HG03460 (cell line): ENCODE data around the gene NPTXR.
"Not testable (repeated sequence)": the region's sequence is repeated elsewhere in the genome, so short reads cannot be mapped to it uniquely, and the experiment has no call there.

ENCODE experiments used
- ATAC-seq: cut with Tn5 transposase; IDR thresholded peaks from one replicate; pipeline ENCODE4 v1.9.1; 2021; ENCODE audit not compliant: unreplicated experiment

Gene NPTXR

DNA sequence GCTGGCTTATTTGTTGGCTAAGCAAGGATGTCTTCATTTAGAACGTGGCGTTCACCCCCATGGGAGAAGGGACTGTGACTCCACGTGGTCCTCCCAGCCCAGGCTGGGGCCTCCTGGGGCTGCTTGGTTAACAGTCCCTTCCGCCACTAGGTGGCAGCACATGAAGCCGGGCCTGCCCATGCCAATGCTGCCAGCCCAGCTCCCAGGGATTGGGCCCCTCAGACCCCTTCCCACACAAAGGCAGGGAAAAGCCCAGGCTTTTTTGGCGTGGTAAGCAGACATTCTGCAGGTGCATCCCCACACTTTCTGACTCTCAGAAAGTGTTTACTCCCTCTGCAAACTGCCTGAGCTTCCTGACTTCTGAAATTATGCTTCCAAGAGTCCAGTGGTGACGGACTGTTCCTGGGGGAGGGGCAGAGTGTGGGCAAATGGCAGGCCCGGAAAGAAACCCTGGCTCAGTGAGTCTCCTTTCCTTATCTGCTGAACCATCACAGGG lies 25.1 kb upstream of the NPTXR start:
- ATAC-seq: no peak

DNA sequence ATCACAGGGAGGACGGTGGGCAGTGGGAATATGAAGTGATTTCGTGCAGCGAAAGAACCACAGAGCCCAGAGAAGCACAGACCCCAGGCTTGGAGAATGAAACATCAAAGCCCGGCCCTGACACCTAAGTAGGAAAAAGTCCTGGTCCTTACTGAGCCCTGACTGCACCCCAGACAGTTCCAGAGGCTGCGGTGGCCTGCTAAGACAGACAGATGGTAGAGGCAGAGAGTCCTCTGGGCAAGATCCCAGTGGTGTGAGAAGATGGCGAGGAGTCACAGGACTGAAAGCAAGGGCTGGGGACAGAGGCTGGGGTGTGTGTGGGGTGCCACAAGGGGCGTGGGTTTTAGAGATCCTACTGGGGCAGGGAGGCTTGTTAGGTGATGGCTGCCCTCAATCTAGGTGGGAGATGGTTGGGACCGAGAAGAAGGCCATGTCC lies 24.5 kb upstream of the NPTXR start:
- no peak for ATAC-seq

DNA sequence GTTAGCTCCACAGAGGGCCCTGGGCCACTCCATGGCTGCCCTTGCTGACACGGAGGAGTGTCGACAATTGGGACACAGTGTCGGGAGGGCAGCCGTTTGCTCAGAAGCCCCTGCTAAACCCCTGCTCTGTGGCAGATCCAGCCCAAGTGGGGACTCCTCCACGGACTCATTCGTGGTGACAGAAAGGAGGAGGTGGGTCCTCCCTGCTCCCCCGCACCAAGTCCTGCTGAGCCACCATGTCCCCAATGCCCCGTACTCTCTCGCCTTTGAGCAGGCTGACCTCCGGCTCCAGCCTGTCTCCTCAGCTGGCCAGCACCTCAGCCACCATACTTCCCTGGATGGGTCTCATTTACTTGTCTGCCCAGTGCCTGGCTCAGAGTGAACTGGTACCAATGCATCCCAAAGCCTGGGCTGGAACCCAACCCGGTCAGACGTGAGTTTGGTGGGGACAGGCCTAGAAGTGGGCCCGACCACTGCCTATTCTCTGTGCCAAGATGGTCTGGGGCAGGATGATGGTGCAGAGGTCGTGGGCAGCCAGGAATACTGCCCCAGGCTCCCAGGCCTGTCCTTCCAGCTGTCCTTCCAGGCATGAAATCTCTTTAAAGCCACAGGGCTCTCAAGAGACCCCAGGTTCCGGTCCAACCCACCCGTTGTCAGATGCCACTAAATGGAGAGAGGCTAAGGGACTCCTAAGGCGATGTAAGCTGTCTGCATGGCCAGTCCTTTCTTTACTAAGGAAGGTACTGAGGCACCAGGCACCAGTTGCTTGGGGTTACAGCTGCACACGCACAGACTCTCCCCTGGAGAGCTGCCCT lies 23.9 kb upstream of the NPTXR start:
- ATAC-seq: no peak

DNA sequence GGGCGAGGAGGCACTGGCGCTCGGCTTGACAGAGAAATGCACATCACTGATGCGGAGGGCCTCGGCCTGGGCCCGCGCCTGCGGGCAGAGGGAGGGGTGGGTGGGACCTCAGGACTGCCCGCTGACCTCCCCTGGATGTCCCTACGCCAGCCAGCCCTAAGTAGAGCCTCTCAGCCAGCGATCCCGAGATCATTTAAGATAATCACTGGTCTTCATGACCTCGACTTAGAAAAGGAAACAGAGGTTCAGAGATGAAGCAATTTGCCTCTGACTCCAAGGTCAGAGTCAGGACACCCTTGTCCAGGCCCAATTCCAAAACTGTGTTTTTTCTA lies 23.3 kb upstream of the NPTXR start:
- no peak for ATAC-seq

DNA sequence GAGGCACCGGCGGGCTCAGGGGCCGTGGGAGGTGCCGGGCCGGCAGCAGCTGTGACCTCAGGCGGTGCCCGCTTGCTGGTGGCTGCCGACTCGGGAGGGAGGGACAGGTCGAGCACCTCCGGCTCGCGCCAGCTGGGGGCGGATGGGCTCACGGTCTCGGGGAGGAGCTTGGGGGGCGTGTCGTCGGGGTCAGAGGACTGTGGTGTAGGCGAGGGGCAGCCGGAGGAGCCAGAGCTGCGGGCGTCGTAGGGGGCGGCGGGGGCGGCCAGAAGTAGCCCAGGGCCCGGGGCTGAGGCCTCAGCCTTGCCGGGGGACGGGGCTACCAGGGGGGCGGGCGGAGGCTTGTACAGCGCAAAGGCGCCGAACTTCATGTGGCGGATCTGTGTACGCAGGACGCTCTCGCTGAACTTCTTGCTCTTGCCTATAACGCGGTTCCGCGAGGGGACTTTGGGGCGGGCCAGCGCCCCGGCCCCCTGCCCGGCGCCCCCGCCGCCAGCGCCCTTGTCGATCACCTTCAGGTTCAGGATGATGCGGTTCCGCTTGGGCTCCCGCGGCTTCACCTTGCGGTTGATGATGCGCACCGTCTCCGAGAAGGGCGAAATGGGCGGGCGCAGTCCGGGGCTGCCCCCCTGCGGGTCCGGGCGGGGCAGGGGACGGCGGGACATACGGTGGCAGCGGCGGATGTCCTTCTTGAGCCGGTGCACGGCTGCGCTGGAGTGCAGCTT lies 22.7 kb upstream of the NPTXR start:
- ATAC-seq: no peak

DNA sequence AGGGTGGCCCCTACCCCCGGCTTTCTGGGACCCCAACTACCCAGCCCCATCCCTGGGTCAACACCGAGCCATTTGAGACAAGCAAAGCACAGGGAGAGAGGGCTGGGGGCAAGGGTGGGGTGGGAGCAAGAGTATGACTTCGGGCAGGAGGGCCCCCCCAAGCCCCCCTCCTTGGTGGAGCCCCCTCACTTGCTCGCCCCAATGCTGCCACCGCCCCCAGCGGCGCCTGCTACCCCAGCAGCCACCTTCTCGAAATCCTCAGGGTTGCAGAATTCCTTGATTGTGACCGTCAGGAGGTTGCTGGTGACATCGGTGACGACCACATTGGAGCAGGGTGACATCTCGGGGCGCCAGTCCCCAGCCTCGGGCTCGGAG lies 22.2 kb upstream of the NPTXR start:
- ATAC-seq: no peak

DNA sequence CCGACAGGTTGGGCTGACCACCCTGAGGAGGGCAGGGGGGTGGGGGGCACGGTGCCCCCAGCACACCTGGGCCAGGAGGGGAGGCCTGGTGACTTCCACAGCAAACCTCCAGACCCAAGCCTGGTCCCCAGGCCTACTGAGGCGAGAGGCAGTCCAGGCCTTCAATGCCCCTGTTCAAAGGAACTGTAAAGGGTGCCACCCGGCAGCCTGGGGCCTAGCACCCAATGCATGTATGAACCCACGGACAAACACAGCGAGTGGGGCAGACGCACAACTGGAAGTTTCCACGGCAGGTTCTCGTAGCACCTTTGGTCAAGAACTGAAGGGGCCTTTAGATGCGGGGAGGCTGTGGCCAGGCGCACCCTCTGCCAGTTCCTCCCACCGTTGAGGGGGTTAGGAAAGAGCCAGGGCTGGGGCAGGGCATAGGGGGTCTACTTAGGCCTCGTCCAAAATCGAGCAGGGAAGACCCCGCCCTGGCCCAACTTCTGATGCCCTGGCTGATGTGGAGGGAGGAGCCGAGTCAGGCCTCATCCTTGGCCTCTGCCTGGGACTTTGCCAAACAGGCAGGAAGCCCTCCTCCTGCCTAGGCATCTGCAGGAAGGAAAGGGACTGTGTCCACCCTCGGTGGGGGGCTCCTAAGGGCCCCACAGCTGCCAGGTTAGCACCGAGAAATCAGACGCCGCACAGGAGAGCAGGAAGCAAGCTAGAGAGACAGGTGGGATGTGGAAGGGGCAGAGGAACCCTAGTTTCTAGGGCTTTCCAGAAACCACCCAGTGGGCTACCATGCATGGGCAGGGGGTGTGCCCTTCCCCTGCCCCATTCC lies 21.6 kb upstream of the NPTXR start:
- no peak for ATAC-seq

DNA sequence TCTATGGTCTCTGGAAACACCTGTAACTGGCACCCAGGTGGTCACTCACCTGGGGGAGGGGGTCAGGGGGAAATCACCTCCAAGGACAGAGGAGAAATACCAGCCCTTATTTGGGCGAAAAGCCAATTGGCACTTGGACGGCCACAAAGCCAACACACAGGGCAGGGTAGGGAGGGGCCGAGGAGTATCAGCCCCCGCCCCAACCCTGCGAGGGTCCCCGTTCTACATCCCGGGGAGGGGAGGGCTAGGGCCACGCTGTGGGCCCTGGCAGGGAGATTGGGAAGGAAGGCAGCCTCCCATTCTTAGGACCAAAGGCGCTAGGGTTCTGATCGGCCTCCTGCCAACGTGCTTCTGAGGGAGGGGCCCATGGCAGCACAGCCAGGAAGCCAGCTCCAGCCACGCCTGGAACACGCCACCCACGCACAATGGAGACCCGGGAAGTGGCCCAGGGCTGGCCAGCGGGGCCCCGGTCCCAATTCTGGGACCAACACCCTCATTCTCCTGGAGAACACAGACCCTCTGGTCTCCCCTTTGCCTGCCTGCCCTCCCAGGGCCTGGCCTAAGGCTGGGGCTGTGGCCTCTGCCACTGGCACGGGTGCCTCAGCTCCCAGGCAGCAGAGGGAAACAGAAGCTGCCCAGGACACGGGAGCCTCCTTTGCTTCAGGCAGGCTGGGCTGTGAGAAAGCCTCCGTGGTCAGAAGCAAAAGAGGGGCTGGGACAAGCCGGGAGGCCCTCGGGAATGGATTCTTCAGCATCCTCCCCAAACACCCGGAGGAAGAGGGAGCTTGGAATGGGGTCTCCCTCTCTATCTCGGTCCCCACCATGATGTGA lies 20.7 kb upstream of the NPTXR start:
- ATAC-seq: no peak

DNA sequence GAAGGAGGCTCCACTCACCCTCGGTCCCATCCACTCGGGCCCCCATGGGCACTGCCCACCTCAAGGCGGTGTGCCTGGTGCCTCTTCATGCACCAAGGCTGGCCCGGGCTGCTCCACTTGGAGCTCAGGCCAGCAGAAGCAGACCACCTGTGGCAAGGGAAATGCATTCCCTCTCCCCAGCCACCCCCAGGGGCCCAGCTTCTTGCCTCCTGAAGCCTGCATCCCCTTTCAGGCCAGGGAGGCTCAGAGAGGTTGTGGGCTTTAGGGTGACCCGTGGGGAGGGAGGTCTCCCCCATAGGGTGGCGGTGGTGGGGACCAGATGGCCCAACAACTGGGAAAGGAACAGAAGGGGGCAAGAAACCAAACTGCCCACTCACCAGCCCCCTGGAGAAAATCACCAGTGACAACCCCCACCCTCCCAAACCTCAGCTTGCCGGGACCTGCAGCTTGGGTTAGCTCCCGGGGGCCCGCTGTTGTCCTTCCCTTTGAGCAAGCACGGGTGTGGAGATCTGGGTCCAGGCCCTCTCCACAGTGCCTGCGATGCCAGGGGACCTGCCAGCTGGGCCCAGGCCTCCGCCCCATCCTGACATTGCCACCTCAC lies 19.8 kb upstream of the NPTXR start:
- ATAC-seq: no peak

DNA sequence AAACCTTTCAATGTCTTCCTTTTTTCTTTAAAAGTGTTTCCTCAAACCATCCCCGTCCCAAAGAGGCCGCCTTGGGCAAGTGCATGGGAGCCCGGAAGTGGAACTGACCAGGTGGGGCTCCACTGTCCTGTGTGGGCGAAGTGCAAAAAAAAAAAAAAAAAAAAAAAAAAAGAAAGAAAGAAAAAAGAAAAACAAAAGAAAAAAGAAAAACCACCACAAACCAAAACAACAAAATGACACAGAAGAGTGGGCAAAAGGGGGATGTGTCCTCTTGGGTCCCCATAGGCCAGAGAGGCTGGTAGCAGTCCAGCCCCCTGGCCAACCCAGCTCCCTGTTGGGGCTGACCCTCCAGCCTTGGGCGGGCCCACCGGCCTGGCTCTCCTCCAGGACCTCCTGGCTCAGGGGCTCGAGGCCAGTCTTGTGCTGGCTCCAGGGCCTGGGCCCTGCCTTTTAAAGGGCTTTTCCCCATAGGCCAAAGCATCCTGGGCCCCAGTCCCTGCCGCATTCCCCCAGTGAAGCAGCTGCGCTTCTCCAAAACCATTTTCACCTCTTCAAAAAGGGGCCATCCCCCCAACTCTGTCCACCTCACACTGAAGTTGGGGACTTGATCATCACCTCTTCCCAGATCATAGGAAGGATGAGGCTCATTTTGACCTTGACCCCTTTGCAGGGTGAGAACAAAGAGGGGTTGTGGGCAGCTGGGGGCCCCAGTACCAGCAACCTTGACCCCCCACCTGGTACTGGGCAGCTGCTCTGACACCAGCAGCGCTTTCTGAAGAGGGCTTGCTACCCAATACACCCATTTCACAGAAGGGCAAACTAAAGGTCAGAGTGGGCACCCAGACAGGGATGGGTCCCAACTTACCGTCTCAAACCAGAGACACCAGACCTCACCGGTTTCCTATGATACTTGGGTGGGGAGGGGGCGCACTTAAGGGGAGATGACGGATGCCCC lies 18.8 kb upstream of the NPTXR start:
- ATAC-seq: no peak

DNA sequence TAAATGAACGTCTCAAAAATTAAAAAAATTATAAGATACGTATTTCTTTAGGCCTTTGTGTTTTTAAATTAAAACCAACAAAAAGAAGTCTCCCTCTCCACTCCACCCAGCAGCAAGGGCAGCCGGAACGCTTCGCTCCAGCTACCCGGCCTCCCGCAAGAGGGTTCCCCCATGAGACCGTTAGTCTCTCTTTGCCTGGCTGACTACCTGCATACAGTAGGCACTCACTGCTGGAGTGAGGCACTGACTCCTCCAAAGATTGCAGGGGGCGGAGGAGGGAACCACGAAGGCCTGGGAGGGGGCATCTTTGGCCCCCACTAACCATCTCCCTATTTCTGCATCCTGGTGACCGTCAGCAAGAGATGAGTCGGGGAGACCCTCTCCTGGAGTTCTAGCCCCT lies 18.1 kb upstream of the NPTXR start:
- no peak for ATAC-seq

DNA sequence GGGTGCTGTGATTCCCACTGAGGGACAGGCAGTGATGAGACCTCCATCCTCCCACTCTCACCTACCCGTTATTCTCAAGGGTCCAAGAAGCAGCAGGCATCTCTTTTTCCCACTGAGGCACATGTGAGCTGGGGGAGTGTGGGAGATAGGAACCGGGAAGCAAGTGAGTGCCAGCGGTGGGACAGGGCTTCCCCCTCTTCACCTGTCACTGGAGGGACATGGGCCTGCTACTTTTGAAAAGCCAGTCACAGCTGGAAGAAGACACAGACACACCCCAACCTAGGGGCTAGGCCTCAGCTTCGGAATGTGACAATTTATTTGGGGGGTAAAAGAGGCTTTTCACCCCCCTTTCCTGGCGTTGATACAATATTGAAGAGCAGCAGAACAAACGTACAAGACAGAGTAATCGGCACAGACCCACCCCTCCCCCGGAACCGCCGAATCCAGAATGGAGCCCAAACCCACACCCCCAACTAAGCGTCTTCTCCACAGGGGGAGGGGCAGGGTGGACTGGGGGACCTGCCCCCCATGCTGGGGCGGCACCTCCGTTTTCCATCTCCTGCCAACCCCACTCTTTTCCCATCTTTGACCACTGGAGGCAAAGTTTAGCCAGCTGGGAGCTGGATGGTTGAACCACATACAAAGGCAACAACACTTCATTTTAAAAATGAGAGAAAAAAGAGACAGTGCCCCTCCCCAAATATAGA lies 17.5 kb upstream of the NPTXR start:
- no peak for ATAC-seq

DNA sequence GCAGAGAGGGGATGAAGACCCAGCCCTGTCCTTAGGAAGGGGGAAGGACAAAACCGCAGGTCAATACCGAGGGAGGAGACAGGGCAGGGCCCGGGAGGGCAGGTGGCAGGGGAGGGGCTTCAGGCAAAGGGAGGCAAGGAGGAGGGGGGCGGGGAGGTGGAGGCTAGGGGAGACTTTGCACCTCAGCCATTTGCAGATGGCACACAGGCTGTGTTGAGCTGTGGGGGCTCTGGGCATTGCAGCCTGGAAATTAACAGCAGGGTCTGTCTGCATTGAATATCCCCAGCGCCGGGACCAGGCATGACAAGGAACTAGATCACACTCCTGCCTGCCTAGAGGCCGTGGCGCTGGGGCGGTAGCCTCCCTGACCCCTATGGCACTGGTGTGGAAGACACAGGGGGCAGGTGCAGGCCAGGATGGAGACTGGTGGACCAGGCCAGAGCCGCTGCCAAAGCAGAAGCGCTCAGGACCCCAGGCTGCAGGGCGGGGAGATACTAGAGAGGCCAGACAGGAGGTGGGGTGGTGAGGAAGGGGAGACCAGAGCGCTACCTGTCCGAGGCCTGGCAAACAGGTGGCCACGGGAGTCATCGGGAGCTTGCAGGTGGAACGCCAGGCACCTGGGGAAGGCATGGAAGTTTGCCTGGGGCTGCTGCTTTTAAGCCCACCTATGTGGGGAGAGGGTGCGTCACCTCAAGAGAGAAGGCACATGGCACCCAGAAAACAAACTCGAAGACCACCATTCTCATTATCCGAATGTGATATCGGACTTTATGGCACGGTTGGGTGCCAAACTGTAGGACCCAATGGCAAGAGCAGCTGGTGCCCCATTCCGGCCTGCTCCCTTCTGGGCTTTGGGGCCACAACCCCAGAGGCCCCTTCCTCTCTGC lies 16.7 kb upstream of the NPTXR start:
- no peak for ATAC-seq

DNA sequence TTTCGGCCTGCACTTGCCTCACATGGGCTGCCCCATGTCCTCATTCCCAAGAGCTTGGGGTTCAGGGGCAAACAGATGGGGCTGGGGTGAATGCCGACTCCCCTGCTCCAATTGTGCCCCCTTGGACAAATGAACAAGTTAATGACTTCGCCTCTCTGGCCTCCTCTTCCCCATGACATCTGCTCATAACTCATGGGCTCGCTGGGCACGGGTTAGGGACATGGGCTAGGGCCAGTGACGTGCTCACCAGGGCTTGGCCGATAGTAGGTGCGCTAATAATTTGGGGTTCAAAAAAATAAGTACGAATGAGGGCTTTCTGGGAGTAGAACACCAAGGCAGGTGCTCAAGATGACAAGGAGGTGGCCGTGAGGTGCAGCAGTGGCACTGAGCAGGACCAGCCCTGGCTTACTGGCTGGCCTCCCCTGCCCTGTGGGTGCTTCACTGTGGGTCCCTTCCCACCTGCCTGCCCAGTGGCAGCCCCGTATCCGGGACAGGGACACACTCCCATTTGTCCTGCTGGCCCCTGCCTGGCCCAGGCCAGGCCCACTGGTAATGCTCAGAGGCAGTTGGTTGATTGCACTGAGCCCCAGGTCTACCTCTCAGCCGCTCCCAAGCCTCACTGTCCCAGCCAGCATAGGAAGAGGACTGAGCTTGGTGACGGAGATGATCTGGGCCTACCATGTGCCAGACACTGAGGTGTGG lies 15.9 kb upstream of the NPTXR start:
- ATAC-seq: no peak

DNA sequence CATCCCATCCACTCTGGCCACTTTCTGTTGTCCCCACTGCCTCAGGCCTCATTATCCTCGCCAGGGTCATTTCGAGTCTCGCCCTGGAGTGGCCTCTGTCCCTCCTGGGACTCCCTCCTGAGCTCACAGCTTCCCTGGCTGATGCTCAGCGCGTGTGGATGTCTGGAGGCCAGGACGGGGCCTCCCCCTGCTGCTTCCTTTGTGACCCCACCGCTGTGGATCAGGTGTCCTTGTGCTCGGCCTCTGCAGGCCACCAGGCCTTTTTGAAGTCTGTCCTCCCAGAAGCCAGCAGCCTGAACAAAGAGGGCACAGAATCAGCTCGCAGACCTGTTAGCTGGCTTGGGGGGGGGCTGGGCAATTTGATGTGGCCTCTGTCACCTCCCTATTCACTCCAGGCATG lies 14.7 kb upstream of the NPTXR start:
- ATAC-seq: no peak

DNA sequence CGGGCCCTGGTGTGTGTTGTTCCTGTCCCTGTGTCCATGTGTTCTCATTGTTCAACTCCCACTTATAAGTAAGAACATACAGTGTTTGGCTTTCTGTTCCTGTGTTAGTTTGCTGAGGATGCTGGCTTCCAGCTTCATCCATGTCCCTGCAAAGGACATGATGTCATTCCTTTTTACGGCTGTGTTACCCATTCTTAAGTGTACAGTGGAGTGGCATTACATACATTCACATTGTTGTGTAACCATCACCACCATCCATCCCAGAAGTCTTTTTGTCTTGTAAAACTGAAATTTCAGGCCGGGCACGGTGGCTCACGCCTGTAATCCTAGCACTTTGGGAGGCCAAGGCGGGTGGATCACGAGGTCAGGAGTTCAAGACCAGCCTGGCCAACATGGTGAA lies 10.6 kb upstream of the NPTXR start:
- not testable (repeated sequence) for ATAC-seq

DNA sequence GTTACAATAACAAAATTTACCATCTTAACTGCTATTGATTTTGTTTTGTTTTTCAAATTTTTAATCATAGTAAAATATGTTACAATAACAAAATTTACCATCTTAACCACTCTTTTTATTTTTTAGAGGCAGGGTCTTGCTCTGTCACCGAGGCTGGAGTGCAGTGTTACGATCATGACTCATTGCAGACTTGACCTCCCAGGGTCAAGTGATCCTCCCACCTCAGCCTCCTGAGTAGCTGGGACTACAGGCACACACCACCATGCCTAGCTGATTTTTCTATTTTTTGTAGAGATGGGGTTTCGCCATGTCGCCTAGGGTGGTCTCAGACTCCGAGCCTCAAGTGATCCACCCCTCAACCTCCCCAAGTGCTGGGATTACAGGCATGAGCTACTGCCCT lies 10.1 kb upstream of the NPTXR start:
- ATAC-seq: not testable (repeated sequence)
